Body of pancreas (tissue), 4 donors: Measurements from ENCODE around the gene NOL9. TPM values are rescaled to one million over a fixed set of nuclear protein-coding genes. Genes with fewer than 3 reads are reported as not detected.

ENCODE experiments used
- ATAC-seq: fragments of 150-250 bp; one replicate; pipeline ENCODE4 v1.9.1; 2016
- DNase-seq, 4 donors: peaks; one replicate each; pipeline ENCODE4 v3.0.0-alpha.2; 2019
- H3K27ac ChIP-seq, 4 donors: fragments of 200-600 bp; sonication (generic); 1 replicate in 3 of 4; 2 replicates in 1 of 4; pipeline versions ENCODE4 v1.5.1 to v1.6.1; 2016 to 2019; ENCODE audit warnings: mild to moderate bottlenecking in 1 of 4, mixed read lengths in 1 of 4, moderate library complexity in 1 of 4
- H3K27me3 ChIP-seq, 2 donors: fragments of 200-600 bp; sonication (generic); one replicate each; pipeline ENCODE4 v1.6.0; 2016; ENCODE audit warnings: mild to moderate bottlenecking in 1 of 2
- H3K36me3 ChIP-seq, 2 donors: fragments of 200-600 bp; sonication (generic); replicated peaks in 1 of 2; 2 replicates each; pipeline ENCODE4 v1.5.1; 2016; ENCODE audit warnings: low read depth in 2 of 2; ENCODE audit not compliant: insufficient read depth in 1 of 2
- H3K4me1 ChIP-seq: fragments of 200-600 bp; sonication (generic); one replicate; pipeline ENCODE4 v1.6.0; 2016
- H3K4me3 ChIP-seq, 2 donors: fragments of 200-600 bp; sonication (generic); 1 replicate in 1 of 2; 2 replicates in 1 of 2; pipeline ENCODE4 v1.5.1; 2016 to 2019
- H3K9me3 ChIP-seq, 3 donors: fragments of 200-600 bp; sonication (generic); 1 replicate in 2 of 3; 2 replicates in 1 of 3; pipeline ENCODE4 v1.5.1; 2016
- POLR2A ChIP-seq, 3 donors: fragments of 450-650 bp; IDR thresholded peaks; one replicate each; pipeline ENCODE4 v1.6.1; 2016; ENCODE audit warnings: antibody characterized with exemption in 3 of 3, mild to moderate bottlenecking in 2 of 3
- WGBS, 2 donors: methylation state at CpG; one replicate each; pipeline ENCODE4 v1.1.5; 2017; 5-methylcytosine and 5-hydroxymethylcytosine counted together
- intact Hi-C: fragments of 100-400 bp; cut with DNase I; formaldehyde crosslinking; loops from one replicate; pipeline ENCODE4 v1.15.1; 2023
- total RNA-seq, 2 donors: library from RNA; depleted of rRNA; stranded (reverse); fragments of >200 nt; gene quantifications; one replicate each; pipeline ENCODE4 v1.1.0, GENCODE V29; 2016
- TF ChIP-seq, protein P1 (sequence below), 7 experiments: fragments of 450-650 bp in 4 of 7; fragments of 200-600 bp in 3 of 7; sonication (generic) in 3 of 7; IDR thresholded peaks; one replicate each; pipeline ENCODE4 v1.5.1; 2016 to 2019; ENCODE audit warnings: antibody characterized with exemption in 7 of 7

NOL9 gene
- total RNA-seq, 2 donors from 2014 or later: 13.7 to 27.4 TPM

DNA sequence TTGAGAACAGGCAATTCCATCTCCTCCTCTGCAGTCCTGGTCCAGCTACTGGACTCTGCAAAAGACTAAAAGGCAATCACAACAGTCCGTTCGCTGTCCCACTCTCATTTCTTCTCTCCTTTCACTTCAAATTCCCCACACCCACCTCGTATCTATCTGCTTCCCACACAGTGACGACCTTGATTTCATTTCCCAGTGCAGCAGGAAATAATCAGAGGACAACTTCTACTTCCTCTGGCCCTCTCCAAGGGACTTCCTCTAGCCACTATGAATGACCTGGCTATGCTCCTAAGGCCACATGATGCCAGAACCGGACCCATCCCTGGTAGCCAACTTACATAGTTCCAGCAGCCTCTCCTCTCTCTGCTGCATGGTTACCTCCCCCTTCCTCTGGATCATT, 8.0 kb downstream of the NOL9 start:
- Histone ChIP-seq H3K27me3 (no peaks in the 10 kb centered on the region), H3K36me3 (peaks cover 0 to 23% of the 10 kb centered on the region in 2 donors), H3K27ac (no peak overlapping the region), H3K4me3 (no peak overlapping the region), H3K9me3 (no peaks in the 10 kb centered on the region), H3K4me1 (no peaks in the 10 kb centered on the region)
- DNase-seq: no peak
- no peak for ATAC-seq
- intact Hi-C loops: no loop called here
- TF ChIP-seq, protein P1, sequence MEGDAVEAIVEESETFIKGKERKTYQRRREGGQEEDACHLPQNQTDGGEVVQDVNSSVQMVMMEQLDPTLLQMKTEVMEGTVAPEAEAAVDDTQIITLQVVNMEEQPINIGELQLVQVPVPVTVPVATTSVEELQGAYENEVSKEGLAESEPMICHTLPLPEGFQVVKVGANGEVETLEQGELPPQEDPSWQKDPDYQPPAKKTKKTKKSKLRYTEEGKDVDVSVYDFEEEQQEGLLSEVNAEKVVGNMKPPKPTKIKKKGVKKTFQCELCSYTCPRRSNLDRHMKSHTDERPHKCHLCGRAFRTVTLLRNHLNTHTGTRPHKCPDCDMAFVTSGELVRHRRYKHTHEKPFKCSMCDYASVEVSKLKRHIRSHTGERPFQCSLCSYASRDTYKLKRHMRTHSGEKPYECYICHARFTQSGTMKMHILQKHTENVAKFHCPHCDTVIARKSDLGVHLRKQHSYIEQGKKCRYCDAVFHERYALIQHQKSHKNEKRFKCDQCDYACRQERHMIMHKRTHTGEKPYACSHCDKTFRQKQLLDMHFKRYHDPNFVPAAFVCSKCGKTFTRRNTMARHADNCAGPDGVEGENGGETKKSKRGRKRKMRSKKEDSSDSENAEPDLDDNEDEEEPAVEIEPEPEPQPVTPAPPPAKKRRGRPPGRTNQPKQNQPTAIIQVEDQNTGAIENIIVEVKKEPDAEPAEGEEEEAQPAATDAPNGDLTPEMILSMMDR (IDR thresholded peaks at IDR 0.05): no peak
- no peak for TF ChIP-seq POLR2A (IDR thresholded peaks at IDR 0.05)
- 64 to 75% methylated on average over 5 of the region's 5 CpGs for WGBS, 2 donors

- H3K36me3 ChIP-seq: peaks cover 0 to 26% of the 10 kb centered on the region in 2 donors
- DNase-seq (no peak), ATAC-seq (no peak)
- no peak overlapping the region for H3K27ac ChIP-seq
- intact Hi-C loops: no loop called here
- no peak overlapping the region for H3K4me3 ChIP-seq
- WGBS, 2 donors: 63 to 69% methylated on average over 10 of the region's 10 CpGs
- no peaks in the 10 kb centered on the region for H3K4me1 ChIP-seq
- no peaks in the 10 kb centered on the region for H3K27me3 ChIP-seq
- H3K9me3 ChIP-seq: no peaks in the 10 kb centered on the region
- TF ChIP-seq, protein P1 (IDR thresholded peaks at IDR 0.05): no peak
- TF ChIP-seq POLR2A (IDR thresholded peaks at IDR 0.05): no peak
These were observed 8.8 kb downstream of the NOL9 start for GRCh38 chr1:6545276-6546112.

- 84 to 89% methylated on average over 3 of the region's 3 CpGs for WGBS, 2 donors
- H3K27ac ChIP-seq: no peak overlapping the region
These were observed 9.5 kb downstream of the NOL9 start for GRCh38 chr1:6544831-6545230.

GRCh38 chr1:6538956-6539355, 15.4 kb downstream of the NOL9 start:
- Histone ChIP-seq H3K27ac (no peak overlapping the region), H3K4me1 (no peaks in the 10 kb centered on the region), H3K9me3 (no peaks in the 10 kb centered on the region), H3K36me3 (peaks cover 0 to 10% of the 10 kb centered on the region in 2 donors), H3K4me3 (no peak overlapping the region), H3K27me3 (no peaks in the 10 kb centered on the region)
- DNase-seq: no peak
- no peak for TF ChIP-seq POLR2A (IDR thresholded peaks at IDR 0.05)
- TF ChIP-seq, protein P1 (IDR thresholded peaks at IDR 0.05): no peak
- intact Hi-C loops: no loop called here
- 58 to 59% methylated on average over 3 of the region's 3 CpGs for WGBS, 2 donors
- ATAC-seq: no peak

More at GRCh38 chr1:6544831-6545230, 9.5 kb downstream of the NOL9 start:
- Histone ChIP-seq H3K27me3 (no peaks in the 10 kb centered on the region), H3K36me3 (peaks cover 0 to 26% of the 10 kb centered on the region in 2 donors), H3K9me3 (no peaks in the 10 kb centered on the region), H3K4me3 (no peak overlapping the region), H3K4me1 (no peaks in the 10 kb centered on the region)
- TF ChIP-seq, protein P1 (IDR thresholded peaks at IDR 0.05): no peak
- TF ChIP-seq POLR2A (IDR thresholded peaks at IDR 0.05): no peak
- ATAC-seq: no peak
- intact Hi-C loops: no loop called here
- no peak for DNase-seq

DNA sequence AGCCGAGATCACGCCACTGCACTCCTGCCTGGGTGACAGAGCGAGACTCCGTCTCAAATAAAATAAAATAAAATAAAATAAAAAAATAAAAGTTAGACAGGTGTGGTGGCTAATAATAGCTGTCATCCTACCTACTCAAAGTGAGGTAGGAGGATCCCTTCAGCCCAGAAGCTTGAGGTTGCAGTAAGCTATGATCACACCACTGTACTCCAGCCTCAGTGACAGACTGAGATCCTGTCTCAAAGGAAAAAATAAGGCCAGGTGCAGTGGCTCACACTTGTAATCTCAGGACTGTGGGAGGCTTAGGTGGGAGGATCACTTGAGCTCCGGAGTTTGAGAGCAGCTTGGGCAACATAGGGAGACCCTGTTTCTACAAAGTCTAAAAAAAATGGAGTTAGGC, 18.0 kb downstream of the NOL9 start:
- Histone ChIP-seq H3K36me3 (peaks cover 15 to 21% of the 10 kb centered on the region in 2 donors), H3K4me3 (no peak overlapping the region), H3K27ac (no peak overlapping the region), H3K27me3 (no peaks in the 10 kb centered on the region), H3K9me3 (no peaks in the 10 kb centered on the region), H3K4me1 (no peaks in the 10 kb centered on the region)
- TF ChIP-seq, protein P1 (IDR thresholded peaks at IDR 0.05): no peak
- TF ChIP-seq POLR2A (IDR thresholded peaks at IDR 0.05): no peak
- DNase-seq: no peak
- intact Hi-C loops: no loop called here
- 67 to 91% methylated on average over 4 to 5 of the region's 5 CpGs for WGBS, 2 donors
- ATAC-seq: no peak
